ENCODE results near the gene MLNR.

The MLNR gene

GRCh38 chr13:49259586-49259985 is 39.4 kb downstream of the MLNR start:
- TF ChIP-seq, protein P1, sequence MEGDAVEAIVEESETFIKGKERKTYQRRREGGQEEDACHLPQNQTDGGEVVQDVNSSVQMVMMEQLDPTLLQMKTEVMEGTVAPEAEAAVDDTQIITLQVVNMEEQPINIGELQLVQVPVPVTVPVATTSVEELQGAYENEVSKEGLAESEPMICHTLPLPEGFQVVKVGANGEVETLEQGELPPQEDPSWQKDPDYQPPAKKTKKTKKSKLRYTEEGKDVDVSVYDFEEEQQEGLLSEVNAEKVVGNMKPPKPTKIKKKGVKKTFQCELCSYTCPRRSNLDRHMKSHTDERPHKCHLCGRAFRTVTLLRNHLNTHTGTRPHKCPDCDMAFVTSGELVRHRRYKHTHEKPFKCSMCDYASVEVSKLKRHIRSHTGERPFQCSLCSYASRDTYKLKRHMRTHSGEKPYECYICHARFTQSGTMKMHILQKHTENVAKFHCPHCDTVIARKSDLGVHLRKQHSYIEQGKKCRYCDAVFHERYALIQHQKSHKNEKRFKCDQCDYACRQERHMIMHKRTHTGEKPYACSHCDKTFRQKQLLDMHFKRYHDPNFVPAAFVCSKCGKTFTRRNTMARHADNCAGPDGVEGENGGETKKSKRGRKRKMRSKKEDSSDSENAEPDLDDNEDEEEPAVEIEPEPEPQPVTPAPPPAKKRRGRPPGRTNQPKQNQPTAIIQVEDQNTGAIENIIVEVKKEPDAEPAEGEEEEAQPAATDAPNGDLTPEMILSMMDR (conservative IDR thresholded peaks at IDR 0.05), result no peak
- H3K27ac ChIP-seq, result no peak overlapping the region

GRCh38 chr13:49262634-49263033 is 42.5 kb downstream of the MLNR start:
- H3K27ac ChIP-seq, result no peak overlapping the region
- TF ChIP-seq, protein P1 (conservative IDR thresholded peaks at IDR 0.05), result no peak

DNA sequence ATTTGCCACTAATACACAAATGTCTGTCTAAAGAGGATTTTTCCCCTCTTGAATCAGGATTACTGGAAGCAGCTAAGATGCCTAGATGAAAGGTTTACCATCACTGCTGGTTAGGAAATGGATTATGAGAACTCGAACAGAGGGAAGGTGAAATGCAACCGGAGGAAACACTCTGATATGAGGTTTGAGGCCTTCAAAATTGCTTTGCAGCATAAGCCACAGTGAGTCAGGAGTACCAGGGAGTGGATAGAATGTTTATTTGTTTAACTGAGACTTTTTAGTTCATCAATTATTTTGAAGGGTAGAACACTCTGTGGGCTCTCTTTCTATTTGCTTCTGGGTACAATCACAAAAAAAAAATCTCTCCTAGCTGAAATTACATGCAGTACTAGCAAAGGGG is 45.7 kb downstream of the MLNR start:
- no peak overlapping the region for H3K27ac ChIP-seq
- TF ChIP-seq, protein P1 (conservative IDR thresholded peaks at IDR 0.05), result no peak

- TF ChIP-seq, protein P1 (conservative IDR thresholded peaks at IDR 0.05), result no peak
- no peak overlapping the region for H3K27ac ChIP-seq
Observed at GRCh38 chr13:49271264-49271663, 51.1 kb downstream of the MLNR start.
